ENCODE results near the gene CDK11A.

The CDK11A gene

DNA sequence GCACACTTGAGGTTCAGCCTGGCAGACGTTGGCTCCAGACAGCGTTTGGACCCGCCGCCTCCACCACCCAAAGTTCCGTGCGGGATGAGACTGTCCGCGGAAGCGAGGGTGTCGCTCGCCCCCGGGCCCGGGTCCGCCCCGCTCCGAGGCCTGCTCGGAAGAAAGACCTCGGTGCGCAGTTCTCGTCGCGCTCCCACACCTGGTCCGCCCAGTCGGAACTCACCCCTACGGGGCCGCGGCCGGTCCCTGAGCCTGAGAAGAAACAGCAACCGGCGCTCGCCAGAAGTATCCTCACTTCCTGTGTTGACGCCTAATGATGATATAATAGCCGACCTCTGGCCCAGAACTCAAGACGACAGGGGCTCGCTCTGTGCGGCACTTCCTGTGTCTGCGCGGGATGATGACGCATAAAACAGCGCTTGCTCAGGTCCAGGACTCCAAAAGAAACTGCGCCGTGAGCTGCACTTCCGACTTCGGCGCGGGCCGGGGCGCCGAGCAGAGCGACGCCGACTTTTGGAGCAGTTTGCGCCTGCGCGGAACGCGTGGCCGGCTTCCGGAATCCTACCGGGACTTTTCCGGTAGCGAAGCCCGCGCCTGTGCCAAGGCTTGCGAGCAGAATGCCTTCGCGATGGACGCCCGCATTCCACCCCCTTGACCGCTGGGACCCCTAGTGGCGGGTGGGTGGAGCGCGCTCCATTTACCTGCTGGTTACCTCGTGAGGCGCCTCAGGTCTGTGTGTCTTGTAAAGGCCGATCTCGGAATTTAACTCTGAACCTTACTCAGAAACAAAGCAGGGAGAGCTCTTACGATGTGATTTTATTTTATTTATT lies at the start of gene CDK11A:
CDK11A (minus strand) TSS at position 323 of the 830 bp plus-strand sequence. CDS start 1,539 bp downstream, outside the sequence.
- peak within 1 kb of the TSS; percentile 76 to 94 for H3K27ac ChIP-seq
- peak; percentile 99 for DNase-seq (ENCODE audit: low spot score)
- H3K4me3 ChIP-seq, result peak within 1 kb of the TSS; percentile 86

GRCh38 chr1:1773874-1774273 lies 49.7 kb upstream of the CDK11A start:
- DNase-seq (ENCODE audit: low spot score), result no peak
- TF ChIP-seq, protein P1, sequence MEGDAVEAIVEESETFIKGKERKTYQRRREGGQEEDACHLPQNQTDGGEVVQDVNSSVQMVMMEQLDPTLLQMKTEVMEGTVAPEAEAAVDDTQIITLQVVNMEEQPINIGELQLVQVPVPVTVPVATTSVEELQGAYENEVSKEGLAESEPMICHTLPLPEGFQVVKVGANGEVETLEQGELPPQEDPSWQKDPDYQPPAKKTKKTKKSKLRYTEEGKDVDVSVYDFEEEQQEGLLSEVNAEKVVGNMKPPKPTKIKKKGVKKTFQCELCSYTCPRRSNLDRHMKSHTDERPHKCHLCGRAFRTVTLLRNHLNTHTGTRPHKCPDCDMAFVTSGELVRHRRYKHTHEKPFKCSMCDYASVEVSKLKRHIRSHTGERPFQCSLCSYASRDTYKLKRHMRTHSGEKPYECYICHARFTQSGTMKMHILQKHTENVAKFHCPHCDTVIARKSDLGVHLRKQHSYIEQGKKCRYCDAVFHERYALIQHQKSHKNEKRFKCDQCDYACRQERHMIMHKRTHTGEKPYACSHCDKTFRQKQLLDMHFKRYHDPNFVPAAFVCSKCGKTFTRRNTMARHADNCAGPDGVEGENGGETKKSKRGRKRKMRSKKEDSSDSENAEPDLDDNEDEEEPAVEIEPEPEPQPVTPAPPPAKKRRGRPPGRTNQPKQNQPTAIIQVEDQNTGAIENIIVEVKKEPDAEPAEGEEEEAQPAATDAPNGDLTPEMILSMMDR (IDR thresholded peaks at IDR 0.05), result no peak
- no peak overlapping the region for H3K4me3 ChIP-seq
- no peak overlapping the region for H3K27ac ChIP-seq

GRCh38 chr1:1771096-1771495 lies 46.9 kb upstream of the CDK11A start:
- no peak overlapping the region for H3K4me3 ChIP-seq
- TF ChIP-seq, protein P1 (IDR thresholded peaks at IDR 0.05), result no peak
- DNase-seq (ENCODE audit: low spot score), result no peak

GRCh38 chr1:1770102-1770501 lies 45.9 kb upstream of the CDK11A start:
- no peak for DNase-seq (ENCODE audit: low spot score)
- TF ChIP-seq, protein P1 (IDR thresholded peaks at IDR 0.05), result no peak

More at GRCh38 chr1:1771096-1771495, 46.9 kb upstream of the CDK11A start:
- H3K27ac ChIP-seq, result no peak overlapping the region

GRCh38 chr1:1768249-1768992 lies 44.3 kb upstream of the CDK11A start:
- Histone ChIP-seq H3K27ac (no peak overlapping the region), H3K4me3 (no peak overlapping the region)
- TF ChIP-seq, protein P1 (IDR thresholded peaks at IDR 0.05), result no peak
- no peak for DNase-seq (ENCODE audit: low spot score)

More at GRCh38 chr1:1770102-1770501, 45.9 kb upstream of the CDK11A start:
- H3K4me3 ChIP-seq, result no peak overlapping the region
- H3K27ac ChIP-seq, result no peak overlapping the region

- no peak overlapping the region for H3K4me3 ChIP-seq
- DNase-seq (ENCODE audit: low spot score), result no peak
- H3K27ac ChIP-seq, result no peak overlapping the region
- TF ChIP-seq, protein P1 (IDR thresholded peaks at IDR 0.05), result no peak
These were observed 40.8 kb upstream of the CDK11A start for GRCh38 chr1:1764876-1765470.

Measured in coronary artery (tissue), 2 donors.